HCT116 (cell line): ENCODE measurements around the gene GGNBP2. TPM values are rescaled to one million over a fixed set of nuclear protein-coding genes. Genes with fewer than 3 reads are reported as not detected.

Source experiments
- ATAC-seq: fragments of 200-7000 bp; cut with Tn5 transposase; 2 replicates; pipeline ENCODE4 v1.9.1; 2020; ENCODE audit warnings: mild to moderate bottlenecking, moderate library complexity
- BruUV-seq: library from RNA; stranded (reverse); fragments of 400-500 nt; replicated peaks from 2 replicates; lab custom pipeline; 2021; lab: Mats Ljungman, UMichigan
- CTCF ChIA-PET: fragments of 300-600 bp; sonication (Branson Sonifier 250); formaldehyde crosslinking; loops from one replicate; lab custom pipeline; 2021; ENCODE audit warnings: antibody characterized with exemption; lab: Charles Lee
- POLR2A ChIA-PET: fragments of 300-600, 350-600 bp; sonication (Branson Sonifier 250); formaldehyde crosslinking; loops from one replicate; lab custom pipeline; 2021; ENCODE audit warnings: antibody characterized with exemption; lab: Charles Lee
- RAD21 ChIA-PET, 2 experiments: fragments of 300-600 bp; sonication (Branson Sonifier 250); formaldehyde crosslinking; loops; one replicate each; lab custom pipeline; 2023; ENCODE audit warnings: low total read pairs in 2 of 2; ENCODE audit not compliant: uncharacterized antibody in 2 of 2, unreplicated experiment in 2 of 2, low non-redundant PET in 1 of 2; lab: Charles Lee
- DNase-seq: peaks from one replicate; pipeline ENCODE4 v3.0.0-alpha.2; 2010; ENCODE audit warnings: low read depth, low spot score
- H2AFZ ChIP-seq: fragments of 200-600 bp; shearing (Covaris generic), sonication (generic); 2 replicates; pipeline ENCODE4 v1.6.1; 2017; ENCODE audit warnings: low read depth, mixed run types, mixed read lengths, antibody characterized with exemption, low read length; ENCODE audit not compliant: poor library complexity, severe bottlenecking
- H3K27ac ChIP-seq: 2 replicates; pipeline ENCODE4 v1.5.1; 2012; ENCODE audit warnings: low read depth, low read length
- H3K27me3 ChIP-seq: fragments of 200-600 bp; sonication (generic); 2 replicates; pipeline ENCODE4 v1.6.1; 2016; ENCODE audit warnings: mixed run types, low read length, mixed read lengths; ENCODE audit not compliant: insufficient read depth
- H3K36me3 ChIP-seq, 2 experiments: fragments of 200-500 bp in 1 of 2; fragments of 200-600 bp in 1 of 2; sonication (Bioruptor generic) in 1 of 2; sonication (generic) in 1 of 2; 2 replicates each; pipeline versions ENCODE4 v1.5.1 to v1.6.1; 2014 to 2016; ENCODE audit warnings: low read length in 2 of 2, inconsistent platforms in 1 of 2, mixed read lengths in 1 of 2, mixed run types in 1 of 2; ENCODE audit not compliant: insufficient read depth in 2 of 2, control insufficient read depth in 1 of 2
- H3K4me1 ChIP-seq, 2 experiments: fragments of 200-600 bp in 1 of 2; sonication (generic) in 1 of 2; 2 replicates each; pipeline versions ENCODE4 v1.5.1 to v1.6.1; 2012 to 2017; ENCODE audit warnings: low read length in 2 of 2, inconsistent platforms in 1 of 2, mild to moderate bottlenecking in 1 of 2, mixed read lengths in 1 of 2, mixed run types in 1 of 2, moderate library complexity in 1 of 2; ENCODE audit not compliant: insufficient read depth in 2 of 2, control insufficient read depth in 1 of 2
- H3K4me2 ChIP-seq: fragments of 200-600 bp; sonication (generic); 2 replicates; pipeline ENCODE4 v1.6.1; 2017; ENCODE audit warnings: mixed run types, low read length, mixed read lengths
- H3K4me3 ChIP-seq, 2 experiments: fragments of 200-600 bp in 1 of 2; sonication (generic) in 1 of 2; replicated peaks in 1 of 2; 2 replicates each; pipeline ENCODE4 v1.5.1; 2011 to 2016; ENCODE audit warnings: low read length in 2 of 2, control low read depth in 1 of 2, low read depth in 1 of 2, mild to moderate bottlenecking in 1 of 2, mixed read lengths in 1 of 2, mixed run types in 1 of 2
- H3K79me2 ChIP-seq: fragments of 200-600 bp; sonication (generic); 2 replicates; pipeline ENCODE4 v1.6.1; 2017; ENCODE audit warnings: mild to moderate bottlenecking, mixed run types, low read length, moderate library complexity, mixed read lengths; ENCODE audit not compliant: insufficient read depth
- H3K9ac ChIP-seq: fragments of 200-600 bp; sonication (generic); 2 replicates; pipeline ENCODE4 v1.6.1; 2016; ENCODE audit warnings: low read length, mixed read lengths
- H3K9me2 ChIP-seq: fragments of 200-600 bp; sonication (generic), shearing (Covaris generic); 2 replicates; pipeline ENCODE4 v1.6.1; 2017; ENCODE audit warnings: mixed run types, mild to moderate bottlenecking, moderate library complexity; ENCODE audit not compliant: insufficient read depth
- H3K9me3 ChIP-seq, 2 experiments: fragments of 200-500 bp in 1 of 2; fragments of 200-600 bp in 1 of 2; sonication (Bioruptor generic) in 1 of 2; sonication (generic) in 1 of 2; 2 replicates each; pipeline ENCODE4 v1.6.1; 2014 to 2017; ENCODE audit warnings: low read length in 2 of 2, mixed read lengths in 2 of 2, inconsistent platforms in 1 of 2, low read depth in 1 of 2, mild to moderate bottlenecking in 1 of 2, mixed run types in 1 of 2, moderate library complexity in 1 of 2; ENCODE audit not compliant: control insufficient read depth in 1 of 2, insufficient read depth in 1 of 2
- H4K20me1 ChIP-seq: fragments of 200-600 bp; sonication (generic), shearing (Covaris generic); 2 replicates; pipeline ENCODE4 v1.6.1; 2017; ENCODE audit warnings: mixed run types, mild to moderate bottlenecking, moderate library complexity; ENCODE audit not compliant: insufficient read depth
- CBX3 ChIP-seq: IDR thresholded peaks from 2 replicates; pipeline ENCODE4 v1.6.1; 2012; ENCODE audit warnings: low read depth
- EGR1 ChIP-seq: IDR thresholded peaks from 2 replicates; pipeline ENCODE4 v1.6.1; 2012; ENCODE audit warnings: low read depth
- ELF1 ChIP-seq: IDR thresholded peaks from 2 replicates; pipeline ENCODE4 v1.6.1; 2012; ENCODE audit warnings: low read depth, borderline replicate concordance
- EZH2 ChIP-seq: fragments of 200-600 bp; sonication (generic); IDR thresholded peaks from 2 replicates; pipeline ENCODE4 v1.6.1; 2017; ENCODE audit warnings: antibody characterized with exemption, mixed run types
- EZH2phosphoT487 ChIP-seq: fragments of 200-600 bp; IDR thresholded peaks from 2 replicates; pipeline ENCODE4 v1.6.1; 2018; ENCODE audit warnings: antibody characterized with exemption, borderline replicate concordance
- FOSL1 ChIP-seq: IDR thresholded peaks from 2 replicates; pipeline ENCODE4 v1.6.1; 2012; ENCODE audit warnings: low read depth
- JUND ChIP-seq: IDR thresholded peaks from 2 replicates; pipeline ENCODE4 v1.6.1; 2012
- POLR2A ChIP-seq: IDR thresholded peaks from 2 replicates; pipeline ENCODE4 v1.7.0; 2011; ENCODE audit warnings: borderline replicate concordance; ENCODE audit not compliant: insufficient read depth, insufficient read length; ENCODE audit errors: extremely low read depth
- POLR2AphosphoS5 ChIP-seq: IDR thresholded peaks from 2 replicates; pipeline ENCODE4 v1.6.1; 2011; ENCODE audit warnings: mild to moderate bottlenecking, low read depth, low read length, moderate library complexity
- RAD21 ChIP-seq: IDR thresholded peaks from 2 replicates; pipeline ENCODE4 v1.6.1; 2012; ENCODE audit warnings: low read depth, mild to moderate bottlenecking
- SRF ChIP-seq: IDR thresholded peaks from 2 replicates; pipeline ENCODE4 v1.6.1; 2012; ENCODE audit warnings: low read depth
- TCF7L2 ChIP-seq: IDR thresholded peaks from 2 replicates; pipeline ENCODE4 v1.7.0; 2011; ENCODE audit warnings: borderline replicate concordance, inconsistent platforms; ENCODE audit not compliant: insufficient read depth, insufficient read length; ENCODE audit errors: extremely low read depth
- intact Hi-C: fragments of 100-400 bp; cut with micrococcal nuclease; formaldehyde crosslinking; loops from 2 replicates; pipeline ENCODE4 v1.10.0; 2022
- total RNA-seq: library from RNA; stranded (reverse); gene quantifications from one replicate; pipeline ENCODE4 v1.2.1, GENCODE V29; 2021; ENCODE audit not compliant: unreplicated experiment
- TF ChIP-seq, protein P1 (sequence below): IDR thresholded peaks from 2 replicates; pipeline ENCODE4 v1.6.1; 2011; ENCODE audit warnings: mild to moderate bottlenecking, low read length, moderate library complexity; ENCODE audit not compliant: insufficient replicate concordance; ENCODE audit errors: extremely low read depth

Gene GGNBP2
- total RNA-seq, 1 experiment from 2014 or later = 58.2 TPM

DNA sequence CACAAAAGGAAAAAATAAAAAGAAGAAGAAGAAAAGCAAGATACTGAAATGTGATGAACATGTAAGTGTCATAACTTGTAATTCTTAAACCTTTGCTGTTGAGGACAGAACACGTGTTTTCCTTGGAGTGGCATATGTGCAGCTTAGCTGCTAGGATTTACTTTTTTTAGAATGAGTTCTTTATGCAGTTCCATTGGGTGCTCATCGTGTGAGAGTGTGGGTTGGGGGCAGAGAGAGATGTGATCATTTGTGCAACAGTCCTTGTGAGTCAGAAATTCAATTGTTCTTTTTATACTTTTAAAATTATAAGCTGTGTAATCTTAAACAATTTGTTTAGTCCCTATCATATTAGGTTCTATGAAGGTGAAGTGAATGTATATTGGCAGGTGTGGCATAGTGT is 41.4 kb downstream of the GGNBP2 start:
- peaks cover 18 to 38% of the 10 kb centered on the region in 2 experiments for H3K36me3 ChIP-seq
- CTCF ChIA-PET = no interaction called here
- RAD21 ChIA-PET = no interaction called here

DNA sequence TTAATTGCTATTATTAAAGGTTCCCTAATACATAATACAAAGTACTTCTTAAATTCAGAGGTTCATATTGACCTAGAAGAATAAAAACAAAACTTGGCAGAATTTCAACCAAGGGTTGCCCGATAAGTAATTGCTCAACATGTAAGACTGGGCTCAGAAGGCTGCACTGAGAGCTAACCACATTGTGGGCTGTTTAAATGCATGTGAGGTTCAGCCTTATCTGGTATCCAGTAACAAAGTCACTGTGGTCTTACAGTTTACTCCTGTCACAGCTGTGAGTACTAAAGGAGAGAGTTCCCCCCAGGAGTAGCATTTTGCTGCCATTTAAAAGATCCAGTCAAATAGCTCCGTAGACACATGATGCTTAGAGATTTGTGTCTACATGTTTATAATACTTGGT is 45.4 kb downstream of the GGNBP2 start:
- RAD21 ChIA-PET = no interaction called here
- POLR2A ChIA-PET = interaction anchor here (1.2 kb wide), 1 partner anchor 12 kb away, joined by 3 read pairs; the partner anchor contains the start of gene MRM1
- ATAC-seq (no peak), DNase-seq (no peak)
- intact Hi-C loops = no loop called here
- Histone ChIP-seq H3K9ac (no peak overlapping the region), H3K4me1 (peaks cover 6 to 23% of the 10 kb centered on the region in 2 experiments), H3K27ac (no peak overlapping the region), H3K4me2 (no peak overlapping the region), H4K20me1 (no peaks in the 10 kb centered on the region; the same call in 1 of the 2 replicates), H3K27me3 (no peaks in the 10 kb centered on the region), H3K9me2 (no peaks in the 10 kb centered on the region), H2AFZ (no peak overlapping the region), H3K4me3 (no peak overlapping the region)
- BruUV-seq = no TSS peak
- CTCF ChIA-PET = no interaction called here
- TF ChIP-seq JUND (no peak), EGR1 (no peak), RAD21 (no peak), ELF1 (no peak), POLR2AphosphoS5 (no peak)
- TF ChIP-seq, all 23 proteins: peak for 0
- Histone ChIP-seq H3K9me3 (no peaks in the 10 kb centered on the region), H3K36me3 (peaks cover 19 to 25% of the 10 kb centered on the region in 2 experiments), H3K79me2 (peaks cover 26% of the 10 kb centered on the region)

More for the DNA sequence above, 41.4 kb downstream of the GGNBP2 start:
- Histone ChIP-seq H3K4me3 (no peak overlapping the region), H3K9me2 (no peaks in the 10 kb centered on the region), H3K4me1 (peaks cover 0 to 3% of the 10 kb centered on the region in 2 experiments; a peak in 2 of 4 replicates), H2AFZ (no peak overlapping the region), H4K20me1 (no peaks in the 10 kb centered on the region; the same call in 1 of the 2 replicates), H3K27me3 (no peaks in the 10 kb centered on the region), H3K79me2 (0 out of 2 replicates have a peak, but pooled peaks cover 8% of the 10 kb centered on the region), H3K9me3 (no peaks in the 10 kb centered on the region)
- no TSS peak for BruUV-seq
- no peak for ATAC-seq
- POLR2A ChIA-PET = no interaction called here
- TF ChIP-seq FOSL1 (no peak), POLR2A (no peak), SRF (no peak), EGR1 (no peak), EZH2phosphoT487 (no peak), TCF7L2 (no peak), CBX3 (no peak), ELF1 (no peak), EZH2 (no peak)
- TF ChIP-seq, protein P1, sequence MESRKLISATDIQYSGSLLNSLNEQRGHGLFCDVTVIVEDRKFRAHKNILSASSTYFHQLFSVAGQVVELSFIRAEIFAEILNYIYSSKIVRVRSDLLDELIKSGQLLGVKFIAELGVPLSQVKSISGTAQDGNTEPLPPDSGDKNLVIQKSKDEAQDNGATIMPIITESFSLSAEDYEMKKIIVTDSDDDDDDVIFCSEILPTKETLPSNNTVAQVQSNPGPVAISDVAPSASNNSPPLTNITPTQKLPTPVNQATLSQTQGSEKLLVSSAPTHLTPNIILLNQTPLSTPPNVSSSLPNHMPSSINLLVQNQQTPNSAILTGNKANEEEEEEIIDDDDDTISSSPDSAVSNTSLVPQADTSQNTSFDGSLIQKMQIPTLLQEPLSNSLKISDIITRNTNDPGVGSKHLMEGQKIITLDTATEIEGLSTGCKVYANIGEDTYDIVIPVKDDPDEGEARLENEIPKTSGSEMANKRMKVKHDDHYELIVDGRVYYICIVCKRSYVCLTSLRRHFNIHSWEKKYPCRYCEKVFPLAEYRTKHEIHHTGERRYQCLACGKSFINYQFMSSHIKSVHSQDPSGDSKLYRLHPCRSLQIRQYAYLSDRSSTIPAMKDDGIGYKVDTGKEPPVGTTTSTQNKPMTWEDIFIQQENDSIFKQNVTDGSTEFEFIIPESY = no peak
- TF ChIP-seq, all 23 proteins: peak for 0
- DNase-seq = no peak
- no peak overlapping the region for H3K4me2 ChIP-seq
- no peak overlapping the region for H3K27ac ChIP-seq
- no peak overlapping the region for H3K9ac ChIP-seq
- intact Hi-C loops = no loop called here
